GM23338 (cell line): Measurements from ENCODE around the gene DACH2.

Experiments used
- CTCF ChIP-seq, 2 experiments: fragments of 200-600 bp in 1 of 2; sonication (generic) in 1 of 2; conservative IDR thresholded peaks; 2 replicates each; pipeline versions ENCODE4 v1.5.1 to v1.6.1; 2016 to 2017; ENCODE audit warnings: antibody characterized with exemption in 2 of 2, low read depth in 2 of 2, mild to moderate bottlenecking in 2 of 2, moderate library complexity in 1 of 2
- EZH2phosphoT487 ChIP-seq: fragments of 200-600 bp; sonication (generic); IDR thresholded peaks from one replicate; pipeline ENCODE4 v1.8.1; 2018; ENCODE audit warnings: antibody characterized with exemption; ENCODE audit not compliant: unreplicated experiment
- POLR2AphosphoS5 ChIP-seq: IDR thresholded peaks from 2 replicates; pipeline ENCODE4 v1.6.1; 2016; ENCODE audit warnings: antibody characterized with exemption, low read depth

GRCh38 chrX:86178906-86179305 is 30.7 kb downstream of the DACH2 start:
- TF ChIP-seq CTCF (conservative IDR thresholded peaks at IDR 0.05; ENCODE audit: low read depth in 2 of 2) (no peak), POLR2AphosphoS5 (no peak), EZH2phosphoT487 (no peak)
